IMR-90 (cell line): ENCODE data around the gene ABCD1. TPM values are rescaled to one million over a fixed set of nuclear protein-coding genes. Genes with fewer than 3 reads are reported as not detected.

Source experiments
- CEBPB ChIP-seq: IDR thresholded peaks from 2 replicates; pipeline ENCODE4 v1.6.1; 2012; ENCODE audit warnings: low read depth, low read length, improper control_type of control experiment
- ELK1 ChIP-seq: fragments of 150-350 bp; IDR thresholded peaks from 2 replicates; pipeline ENCODE4 v1.6.1; 2016; ENCODE audit warnings: low read depth, mild to moderate bottlenecking, low read length, moderate library complexity, borderline replicate concordance
- FOS ChIP-seq: fragments of 150-350 bp; IDR thresholded peaks from 2 replicates; pipeline ENCODE4 v1.6.1; 2016; ENCODE audit warnings: low read depth, low read length
- RCOR1 ChIP-seq: IDR thresholded peaks from 2 replicates; pipeline ENCODE4 v1.6.1; 2012; ENCODE audit warnings: mild to moderate bottlenecking, low read length, improper control_type of control experiment; ENCODE audit not compliant: insufficient replicate concordance
- polyA plus RNA-seq, 3 experiments: library from polyadenylated mRNA; depleted of rRNA; stranded (reverse); fragments of >200 nt; gene quantifications; 2 replicates each; pipeline ENCODE4 v1.2.3, GENCODE V29; 2012; ENCODE audit warnings: low replicate concordance in 1 of 3
- total RNA-seq: library from RNA; depleted of rRNA; stranded (reverse); fragments of >200 nt; gene quantifications from 2 replicates; pipeline ENCODE4 v1.2.3, GENCODE V29; 2012

ABCD1 gene
- total and polyA plus RNA-seq, 2 of the 4 experiments (the other 2 are of a cell fraction), result 4.3 to 7.0 TPM

GRCh38 chrX:153725832-153726285, 1.2 kb downstream of the ABCD1 start (continued):
- TF ChIP-seq CEBPB (no peak), RCOR1 (no peak), ELK1 (no peak), FOS (no peak)
